H1 (cell line): Measurements from ENCODE around the gene BATF2. TPM values are rescaled to one million over a fixed set of nuclear protein-coding genes. Genes with fewer than 3 reads are reported as not detected.

Experiments used
- CTCF ChIA-PET: fragments of 300-600 bp; sonication (Branson Sonifier 250); formaldehyde crosslinking; loops from one replicate; lab custom pipeline; 2021; ENCODE audit not compliant: partially characterized antibody; lab: Charles Lee
- POLR2A ChIA-PET: fragments of 300-600 bp; sonication (Branson Sonifier 250); formaldehyde crosslinking; loops from one replicate; lab custom pipeline; 2021; ENCODE audit warnings: inconsistent platforms; ENCODE audit not compliant: partially characterized antibody; lab: Charles Lee
- DNase-seq, 2 experiments: peaks; one replicate each; pipeline versions ENCODE4 v3.0.0 to v3.0.0-alpha.2; 2010 to 2022; ENCODE audit warnings: low spot score in 2 of 2, low read depth in 1 of 2, mixed read lengths in 1 of 2
- FAIRE-seq: peaks from 2 replicates; lab custom pipeline; 2011; peaks lifted over from hg19 to GRCh38; lab: Jason Lieb, UNC
- H2AFZ ChIP-seq: 2 replicates; pipeline ENCODE4 v1.8.1; 2012; ENCODE audit warnings: low read length, inconsistent platforms
- H2AK5ac ChIP-seq: 2 replicates; pipeline ENCODE4 v1.6.1; 2013; ENCODE audit warnings: low read depth, low read length
- H2BK120ac ChIP-seq: replicated peaks from 2 replicates; pipeline ENCODE3; 2013; ENCODE audit warnings: low read depth, low read length, inconsistent platforms
- H2BK12ac ChIP-seq: 2 replicates; pipeline ENCODE4 v1.6.1; 2013; ENCODE audit warnings: low read depth, low read length
- H2BK15ac ChIP-seq: 2 replicates; pipeline ENCODE4 v1.6.1; 2013; ENCODE audit warnings: low read length
- H2BK20ac ChIP-seq: 2 replicates; pipeline ENCODE4 v1.6.1; 2013; ENCODE audit warnings: low read length
- H2BK5ac ChIP-seq: 2 replicates; pipeline ENCODE4 v1.6.1; 2013; ENCODE audit warnings: low read depth, low read length
- H3K14ac ChIP-seq: 2 replicates; pipeline ENCODE4 v1.6.1; 2013; ENCODE audit warnings: inconsistent platforms; ENCODE audit not compliant: insufficient read length
- H3K18ac ChIP-seq: 2 replicates; pipeline ENCODE4 v1.6.1; 2013; ENCODE audit warnings: low read length; ENCODE audit errors: extremely low read depth
- H3K23ac ChIP-seq: 2 replicates; pipeline ENCODE4 v1.6.1; 2013; ENCODE audit warnings: inconsistent platforms; ENCODE audit not compliant: insufficient read length
- H3K23me2 ChIP-seq: 2 replicates; pipeline ENCODE4 v1.6.1; 2013; ENCODE audit warnings: low read depth, low read length
- H3K27ac ChIP-seq: 2 replicates; pipeline ENCODE4 v1.6.1; 2011; ENCODE audit warnings: low read depth, low read length, inconsistent platforms
- H3K27me3 ChIP-seq, 4 experiments: replicated peaks in 1 of 4; 1 replicate in 1 of 4; 2 replicates in 3 of 4; pipeline versions ENCODE4 v1.6.1 to v1.8.1; 2011 to 2013; ENCODE audit warnings: low read length in 3 of 4, mild to moderate bottlenecking in 3 of 4, inconsistent platforms in 2 of 4, mixed read lengths in 2 of 4, moderate library complexity in 1 of 4; ENCODE audit not compliant: control insufficient read depth in 3 of 4, insufficient read depth in 3 of 4; ENCODE audit errors: extremely low read depth in 1 of 4
- H3K36me3 ChIP-seq, 4 experiments: 2 replicates each; pipeline versions ENCODE4 v1.6.1 to v1.8.1; 2011 to 2013; ENCODE audit warnings: mild to moderate bottlenecking in 4 of 4, low read length in 3 of 4, moderate library complexity in 2 of 4, control low read depth in 1 of 4, inconsistent platforms in 1 of 4; ENCODE audit not compliant: insufficient read depth in 4 of 4, control insufficient read depth in 2 of 4
- H3K4ac ChIP-seq: replicated peaks from 2 replicates; pipeline ENCODE3; 2013; ENCODE audit warnings: low read length, low read depth, mixed read lengths, inconsistent platforms; ENCODE audit not compliant: insufficient read length
- H3K4me1 ChIP-seq, 4 experiments: replicated peaks in 1 of 4; 1 replicate in 1 of 4; 2 replicates in 3 of 4; pipeline versions ENCODE4 v1.6.1 to v1.8.1; 2011 to 2013; ENCODE audit warnings: low read length in 3 of 4, inconsistent platforms in 2 of 4, mixed read lengths in 1 of 4; ENCODE audit not compliant: insufficient read depth in 4 of 4, control insufficient read depth in 3 of 4
- H3K4me2 ChIP-seq, 2 experiments: 2 replicates each; pipeline versions ENCODE4 v1.6.1 to v1.8.1; 2011 to 2013; ENCODE audit warnings: low read depth in 2 of 2, low read length in 2 of 2, control low read depth in 1 of 2, inconsistent platforms in 1 of 2, mild to moderate bottlenecking in 1 of 2; ENCODE audit not compliant: insufficient read depth in 1 of 2
- H3K4me3 ChIP-seq, 4 experiments: fragments of 200-600, 300-600 bp in 1 of 4; sonication (generic), shearing (Covaris generic), sonication (Bioruptor Twin) in 1 of 4; 2 replicates each; pipeline versions ENCODE4 v1.5.1 to v1.8.1; 2011 to 2016; ENCODE audit warnings: low read length in 4 of 4, low read depth in 3 of 4, control low read depth in 2 of 4, inconsistent platforms in 2 of 4, mild to moderate bottlenecking in 2 of 4, mixed read lengths in 1 of 4, moderate library complexity in 1 of 4; ENCODE audit not compliant: insufficient read depth in 2 of 4; ENCODE audit errors: extremely low read depth in 1 of 4
- H3K56ac ChIP-seq: replicated peaks from 2 replicates; pipeline ENCODE3; 2013; ENCODE audit warnings: low read depth, mild to moderate bottlenecking, mixed read lengths, low read length, inconsistent platforms; ENCODE audit not compliant: insufficient read length
- H3K79me1 ChIP-seq: 2 replicates; pipeline ENCODE4 v1.6.1; 2013; ENCODE audit warnings: low read depth, low read length, control low read depth
- H3K79me2 ChIP-seq, 2 experiments: 2 replicates each; pipeline versions ENCODE4 v1.6.1 to v1.8.1; 2012 to 2013; ENCODE audit warnings: low read length in 2 of 2, mild to moderate bottlenecking in 2 of 2, inconsistent platforms in 1 of 2; ENCODE audit not compliant: insufficient read depth in 2 of 2, control insufficient read depth in 1 of 2
- H3K9ac ChIP-seq, 4 experiments: replicated peaks in 1 of 4; 1 replicate in 1 of 4; 2 replicates in 3 of 4; pipeline versions ENCODE4 v1.6.1 to v1.8.1; 2011 to 2013; ENCODE audit warnings: low read depth in 3 of 4, low read length in 3 of 4, control low read depth in 2 of 4, mild to moderate bottlenecking in 2 of 4, moderate library complexity in 2 of 4, inconsistent platforms in 1 of 4; ENCODE audit errors: extremely low read depth in 1 of 4
- H3K9me3 ChIP-seq, 2 experiments: 2 replicates each; pipeline versions ENCODE4 v1.6.1 to v1.8.1; 2012 to 2013; ENCODE audit warnings: mild to moderate bottlenecking in 2 of 2, moderate library complexity in 2 of 2, control low read depth in 1 of 2, inconsistent platforms in 1 of 2, low read depth in 1 of 2, low read length in 1 of 2, mixed read lengths in 1 of 2; ENCODE audit not compliant: insufficient read depth in 2 of 2
- H4K20me1 ChIP-seq, 2 experiments: replicated peaks in 1 of 2; 2 replicates each; pipeline versions ENCODE3 to v1.8.1; 2011 to 2013; ENCODE audit warnings: inconsistent platforms in 2 of 2, low read length in 2 of 2, mild to moderate bottlenecking in 1 of 2; ENCODE audit not compliant: insufficient read depth in 2 of 2, control insufficient read depth in 1 of 2
- H4K5ac ChIP-seq: 2 replicates; pipeline ENCODE4 v1.6.1; 2013; ENCODE audit warnings: low read length, low read depth, mixed read lengths, inconsistent platforms; ENCODE audit not compliant: insufficient read length
- H4K8ac ChIP-seq: 2 replicates; pipeline ENCODE4 v1.8.0; 2013; ENCODE audit warnings: mild to moderate bottlenecking, moderate library complexity, low read length, inconsistent platforms; ENCODE audit not compliant: insufficient read depth; ENCODE audit errors: extremely low read depth
- H4K91ac ChIP-seq: replicated peaks from 2 replicates; pipeline ENCODE3; 2013; ENCODE audit warnings: low read length, mixed read lengths, inconsistent platforms; ENCODE audit not compliant: insufficient read length
- BACH1 ChIP-seq: IDR thresholded peaks from 2 replicates; pipeline ENCODE4 v1.6.1; 2012; ENCODE audit warnings: low read length, improper control_type of control experiment
- EZH2 ChIP-seq: fragments of 200-600 bp; sonication (generic); IDR thresholded peaks from 2 replicates; pipeline ENCODE4 v1.7.1; 2012; ENCODE audit warnings: low read depth, mild to moderate bottlenecking, moderate library complexity, low read length, inconsistent platforms; ENCODE audit not compliant: severe bottlenecking
- WGBS, 2 experiments: shearing (Covaris generic) in 1 of 2; methylation state at CpG; one replicate each; pipeline versions ENCODE4 v1.1.6 to v1.1.7; 2013 to 2015; ENCODE audit warnings: low lambda C conversion rate in 2 of 2, mixed read lengths in 2 of 2, inconsistent platforms in 1 of 2, low coverage in 1 of 2, missing lambda C conversion rate in 1 of 2; ENCODE audit not compliant: insufficient replicate concordance in 2 of 2, insufficient coverage in 1 of 2, insufficient read length in 1 of 2; ENCODE audit errors: extremely low coverage in 1 of 2, missing lambda C conversion rate in 1 of 2; 5-methylcytosine and 5-hydroxymethylcytosine counted together
- polyA plus RNA-seq, 7 experiments: library from polyadenylated mRNA; depleted of rRNA in 3 of 7; stranded (reverse) in 5 of 7; unstranded in 2 of 7; fragments of >200 nt in 5 of 7; fragments of 200-250 nt in 2 of 7; gene quantifications; 1 replicate in 5 of 7; 2 replicates in 1 of 7; 4 replicates in 1 of 7; pipeline versions ENCODE4 v1.2.1 to v1.2.3, GENCODE V29; 2011 to 2013; ENCODE audit warnings: missing spikeins in 2 of 7, mixed read lengths in 2 of 7
- total RNA-seq: library from RNA; stranded (reverse); fragmentation: NEBNext Ultra II Directional; extraction: Animal tissue kit (Norgen Biotek cat#: 25700); gene quantifications from 2 replicates; pipeline ENCODE4 v1.2.1, GENCODE V29; 2021
- TF ChIP-seq, protein P1 (sequence below): IDR thresholded peaks from 2 replicates; pipeline ENCODE4 v1.6.1; 2012; ENCODE audit warnings: low read length, inconsistent platforms

Gene BATF2
- total and polyA plus RNA-seq, 2 of the 8 experiments (the other 6 are each of a cell fraction or from before 2014, with no cell fraction given) = 1.4 to 3.1 TPM

DNA sequence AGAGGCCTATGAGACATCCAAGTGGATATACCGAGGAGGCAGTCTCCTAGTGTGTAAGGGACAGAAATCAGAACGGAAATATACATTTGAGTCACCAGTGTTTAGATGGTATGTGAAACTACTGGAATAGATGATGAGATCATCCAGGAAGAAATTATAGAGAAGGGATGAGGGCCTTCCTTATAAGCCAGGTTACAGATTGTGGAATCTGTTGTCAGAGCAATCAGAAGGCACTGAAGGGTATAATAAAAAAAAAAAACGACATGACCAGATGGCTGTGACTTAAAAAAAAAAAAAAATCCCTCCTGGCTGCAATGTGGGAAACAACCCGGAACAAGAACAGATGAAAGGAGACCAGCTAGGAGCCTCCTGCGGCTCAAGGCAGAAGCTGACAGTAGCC lies 27.6 kb downstream of the BATF2 start:
- Histone ChIP-seq H2AK5ac (no peak overlapping the region), H4K8ac (no peak overlapping the region), H3K79me1 (no peaks in the 10 kb centered on the region), H3K9me3 (peaks cover 0 to 4% of the 10 kb centered on the region in 2 experiments; a peak in 1 of 4 replicates), H4K5ac (no peak overlapping the region), H3K27ac (no peak overlapping the region), H2BK20ac (no peak overlapping the region), H3K4me3 (no peak overlapping the region), H2BK15ac (no peak overlapping the region), H3K4me1 (no peaks in the 10 kb centered on the region), H3K14ac (no peak overlapping the region), H3K56ac (no peak overlapping the region), H3K36me3 (no peaks in the 10 kb centered on the region), H3K23ac (no peak overlapping the region), H3K18ac (no peak overlapping the region), H2BK12ac (no peak overlapping the region), H2BK120ac (no peak overlapping the region), H4K20me1 (no peaks in the 10 kb centered on the region), H3K79me2 (no peaks in the 10 kb centered on the region), H3K4ac (no peak overlapping the region), H2BK5ac (no peak overlapping the region), H3K9ac (no peak overlapping the region), H3K4me2 (no peak overlapping the region), H3K23me2 (no peaks in the 10 kb centered on the region), H4K91ac (no peak overlapping the region), H3K27me3 (peaks cover 0 to 12% (median 7%) of the 10 kb centered on the region in 4 experiments; a peak in 5 of 7 replicates), H2AFZ (no peak overlapping the region)
- no peak for DNase-seq
- TF ChIP-seq, protein P1, sequence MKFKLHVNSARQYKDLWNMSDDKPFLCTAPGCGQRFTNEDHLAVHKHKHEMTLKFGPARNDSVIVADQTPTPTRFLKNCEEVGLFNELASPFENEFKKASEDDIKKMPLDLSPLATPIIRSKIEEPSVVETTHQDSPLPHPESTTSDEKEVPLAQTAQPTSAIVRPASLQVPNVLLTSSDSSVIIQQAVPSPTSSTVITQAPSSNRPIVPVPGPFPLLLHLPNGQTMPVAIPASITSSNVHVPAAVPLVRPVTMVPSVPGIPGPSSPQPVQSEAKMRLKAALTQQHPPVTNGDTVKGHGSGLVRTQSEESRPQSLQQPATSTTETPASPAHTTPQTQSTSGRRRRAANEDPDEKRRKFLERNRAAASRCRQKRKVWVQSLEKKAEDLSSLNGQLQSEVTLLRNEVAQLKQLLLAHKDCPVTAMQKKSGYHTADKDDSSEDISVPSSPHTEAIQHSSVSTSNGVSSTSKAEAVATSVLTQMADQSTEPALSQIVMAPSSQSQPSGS = no peak
- TF ChIP-seq BACH1 (no peak), EZH2 (no peak)
- POLR2A ChIA-PET = interaction anchor here (0.6 kb wide), 1 partner anchor 36 kb away, joined by 4 read pairs; no protein-coding TSS in a partner anchor
- FAIRE-seq = no peak
- 78% methylated on average over 5 of the region's 5 CpGs; no CpG with 5 or more reads in 1 of the 2 experiments for WGBS, 2 experiments
- CTCF ChIA-PET = interaction anchor here (0.6 to 1.0 kb wide), 3 partner anchors 28 to 1131 kb away, joined by 3 read pairs; partner anchors contain the start of gene BATF2
